Liver (tissue), 3 donors: Measurements from ENCODE around the gene SELENOP.

Source experiments
- EGR1 ChIP-seq, 2 donors: IDR thresholded peaks; 2 replicates each; pipeline ENCODE4 v1.6.1; 2016 to 2018; ENCODE audit warnings: antibody characterized with exemption in 2 of 2, low read depth in 2 of 2
- FOXA1 ChIP-seq: IDR thresholded peaks from 2 replicates; pipeline ENCODE4 v1.6.1; 2016; ENCODE audit warnings: antibody characterized with exemption
- FOXA2 ChIP-seq: IDR thresholded peaks from 2 replicates; pipeline ENCODE4 v1.6.1; 2016; ENCODE audit warnings: antibody characterized with exemption
- HNF4A ChIP-seq, 2 donors: conservative IDR thresholded peaks; 2 replicates each; pipeline ENCODE4 v1.6.1; 2016; ENCODE audit warnings: antibody characterized with exemption in 2 of 2, mild to moderate bottlenecking in 2 of 2
- JUND ChIP-seq, 2 donors: IDR thresholded peaks; 2 replicates each; pipeline ENCODE4 v1.6.1; 2016; ENCODE audit warnings: antibody characterized with exemption in 2 of 2
- MAX ChIP-seq: IDR thresholded peaks from 2 replicates; pipeline ENCODE4 v1.6.1; 2016; ENCODE audit warnings: antibody characterized with exemption
- NR2F2 ChIP-seq: IDR thresholded peaks from 2 replicates; pipeline ENCODE4 v1.6.1; 2016; ENCODE audit warnings: antibody characterized with exemption
- RAD21 ChIP-seq, 2 donors: IDR thresholded peaks; 2 replicates each; pipeline ENCODE4 v1.6.1; 2016; ENCODE audit warnings: antibody characterized with exemption in 2 of 2, mild to moderate bottlenecking in 2 of 2
- REST ChIP-seq: IDR thresholded peaks from 2 replicates; pipeline ENCODE4 v1.6.1; 2016; ENCODE audit warnings: antibody characterized with exemption, mild to moderate bottlenecking
- RXRA ChIP-seq, 2 donors: IDR thresholded peaks; 2 replicates each; pipeline ENCODE4 v1.6.1; 2017 to 2018; ENCODE audit warnings: antibody characterized with exemption in 2 of 2, mild to moderate bottlenecking in 1 of 2
- SP1 ChIP-seq: IDR thresholded peaks from 2 replicates; pipeline ENCODE4 v1.6.1; 2018; ENCODE audit warnings: antibody characterized with exemption, mild to moderate bottlenecking
- ZBTB33 ChIP-seq: IDR thresholded peaks from 2 replicates; pipeline ENCODE4 v1.6.1; 2016; ENCODE audit warnings: antibody characterized with exemption
- TF ChIP-seq, protein P1 (sequence below): fragments of 150-350 bp; IDR thresholded peaks from 2 replicates; pipeline ENCODE4 v1.5.1; 2017; ENCODE audit warnings: improper control_type of control experiment, low read depth, low read length; ENCODE audit not compliant: missing input control
- donor health status: healthy.
- donor health status: healthy.

DNA sequence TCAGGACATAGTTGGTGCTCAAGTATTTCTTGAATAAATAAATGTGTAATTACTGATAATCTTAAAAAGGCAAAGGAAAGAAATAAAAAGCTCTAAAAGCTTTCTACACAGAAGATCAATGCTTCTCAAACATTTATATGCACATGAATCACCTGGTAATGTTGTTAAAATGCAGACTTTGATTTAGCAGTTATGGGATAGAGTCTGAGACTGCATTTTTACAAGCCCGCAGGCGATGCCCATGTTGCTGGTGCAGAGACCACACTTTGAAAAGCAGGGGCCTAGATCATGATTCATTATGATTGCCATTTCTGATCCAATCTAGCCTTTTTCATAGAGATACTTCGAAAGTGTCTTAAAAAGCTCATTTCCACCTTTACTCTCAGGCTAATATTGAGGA, 58.6 kb downstream of the SELENOP start:
- TF ChIP-seq SP1 (no peak), FOXA2 (no peak), RAD21 (IDR thresholded peaks at IDR 0.05) (no peak), REST (no peak), ZBTB33 (no peak), MAX (no peak), RXRA (IDR thresholded peaks at IDR 0.05) (no peak), NR2F2 (no peak), JUND (IDR thresholded peaks at IDR 0.05) (no peak), FOXA1 (no peak), HNF4A (conservative IDR thresholded peaks at IDR 0.05) (no peak), EGR1 (IDR thresholded peaks at IDR 0.05; ENCODE audit: low read depth in 2 of 2) (no peak)
- TF ChIP-seq, protein P1, sequence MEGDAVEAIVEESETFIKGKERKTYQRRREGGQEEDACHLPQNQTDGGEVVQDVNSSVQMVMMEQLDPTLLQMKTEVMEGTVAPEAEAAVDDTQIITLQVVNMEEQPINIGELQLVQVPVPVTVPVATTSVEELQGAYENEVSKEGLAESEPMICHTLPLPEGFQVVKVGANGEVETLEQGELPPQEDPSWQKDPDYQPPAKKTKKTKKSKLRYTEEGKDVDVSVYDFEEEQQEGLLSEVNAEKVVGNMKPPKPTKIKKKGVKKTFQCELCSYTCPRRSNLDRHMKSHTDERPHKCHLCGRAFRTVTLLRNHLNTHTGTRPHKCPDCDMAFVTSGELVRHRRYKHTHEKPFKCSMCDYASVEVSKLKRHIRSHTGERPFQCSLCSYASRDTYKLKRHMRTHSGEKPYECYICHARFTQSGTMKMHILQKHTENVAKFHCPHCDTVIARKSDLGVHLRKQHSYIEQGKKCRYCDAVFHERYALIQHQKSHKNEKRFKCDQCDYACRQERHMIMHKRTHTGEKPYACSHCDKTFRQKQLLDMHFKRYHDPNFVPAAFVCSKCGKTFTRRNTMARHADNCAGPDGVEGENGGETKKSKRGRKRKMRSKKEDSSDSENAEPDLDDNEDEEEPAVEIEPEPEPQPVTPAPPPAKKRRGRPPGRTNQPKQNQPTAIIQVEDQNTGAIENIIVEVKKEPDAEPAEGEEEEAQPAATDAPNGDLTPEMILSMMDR: no peak
